ENCODE results near the gene SCN10A. TPM values are rescaled to one million over a fixed set of nuclear protein-coding genes. Genes with fewer than 3 reads are reported as not detected.
A peak's percentile ranks its signal among the peaks of the same experiment; 100 is the strongest.

SCN10A gene
- total and polyA plus RNA-seq, 11 donors: 0.05 to 0.72 (median 0.12) TPM; not detected in 1

- WGBS, 4 donors: 20 to 33% (median 30%) methylated on average over 8 of the region's 8 CpGs
- H3K36me3 ChIP-seq: no peaks in the 10 kb centered on the region
- DNase-seq (peak; percentile 53 to 83 (median 73)), ATAC-seq (peak in 3 of 4 donors; percentile 80 to 92 (median 84))
- TF ChIP-seq CTCF (IDR thresholded peaks at IDR 0.05): no peak
- TF ChIP-seq POLR2A (IDR thresholded peaks at IDR 0.05): no peak
- peaks cover 0 to 18% (median 10%) of the 10 kb centered on the region in 12 donors for H3K4me1 ChIP-seq
- H3K4me3 ChIP-seq: no peak overlapping the region
- no peaks in the 10 kb centered on the region for H3K27me3 ChIP-seq
- peak overlapping the region in 7 of 12 donors; percentile 1 to 58 (median 52) for H3K27ac ChIP-seq
- intact Hi-C loops (cut with DNase I): no loop called here
- no peaks in the 10 kb centered on the region for H3K9me3 ChIP-seq
Observed at GRCh38 chr3:38834110-38834509, 18.1 kb upstream of the SCN10A start.

GRCh38 chr3:38829404-38829803, 13.4 kb upstream of the SCN10A start:
- WGBS, 4 donors: 42 to 61% (median 54%) methylated on average over 4 to 6 of the region's 6 CpGs
- DNase-seq: peak in 2 of 5 donors; percentile 53 to 61
- H3K27ac ChIP-seq: peak overlapping the region in 3 of 12 donors; percentile 37 to 60 (median 39)

GRCh38 chr3:38828681-38829080, 12.7 kb upstream of the SCN10A start:
- Histone ChIP-seq H3K9me3 (no peaks in the 10 kb centered on the region), H3K27ac (peak overlapping the region in 1 of 12 donors; percentile 39), H3K4me1 (peaks cover 0 to 12% (median 0%) of the 10 kb centered on the region in 12 donors), H3K4me3 (no peak overlapping the region), H3K36me3 (no peaks in the 10 kb centered on the region), H3K27me3 (peaks cover 0 to 5% (median 0%) of the 10 kb centered on the region in 9 donors)
- TF ChIP-seq CTCF (IDR thresholded peaks at IDR 0.05): no peak
- no peak for TF ChIP-seq POLR2A (IDR thresholded peaks at IDR 0.05)
- WGBS, 4 donors: 82 to 88% (median 84%) methylated on average over 4 of the region's 4 CpGs
- intact Hi-C loops (cut with DNase I): loop anchor here in 1 of 10 donors (10.0 kb wide), 1 partner anchor 84 kb away; no protein-coding TSS in a partner anchor
- no peak for DNase-seq
- no peak for ATAC-seq

More at GRCh38 chr3:38829404-38829803, 13.4 kb upstream of the SCN10A start:
- no peaks in the 10 kb centered on the region for H3K9me3 ChIP-seq
- no peak for TF ChIP-seq CTCF (IDR thresholded peaks at IDR 0.05)
- TF ChIP-seq POLR2A (IDR thresholded peaks at IDR 0.05): no peak
- no peak overlapping the region for H3K4me3 ChIP-seq
- no peaks in the 10 kb centered on the region for H3K36me3 ChIP-seq
- H3K4me1 ChIP-seq: peaks cover 0 to 17% (median 6%) of the 10 kb centered on the region in 12 donors
- intact Hi-C loops (cut with DNase I): loop anchor here in 1 of 10 donors (10.0 kb wide), 1 partner anchor 85 kb away; no protein-coding TSS in a partner anchor
- ATAC-seq: peak in 3 of 4 donors; percentile 82 to 93 (median 91)
- H3K27me3 ChIP-seq: no peaks in the 10 kb centered on the region

DNA sequence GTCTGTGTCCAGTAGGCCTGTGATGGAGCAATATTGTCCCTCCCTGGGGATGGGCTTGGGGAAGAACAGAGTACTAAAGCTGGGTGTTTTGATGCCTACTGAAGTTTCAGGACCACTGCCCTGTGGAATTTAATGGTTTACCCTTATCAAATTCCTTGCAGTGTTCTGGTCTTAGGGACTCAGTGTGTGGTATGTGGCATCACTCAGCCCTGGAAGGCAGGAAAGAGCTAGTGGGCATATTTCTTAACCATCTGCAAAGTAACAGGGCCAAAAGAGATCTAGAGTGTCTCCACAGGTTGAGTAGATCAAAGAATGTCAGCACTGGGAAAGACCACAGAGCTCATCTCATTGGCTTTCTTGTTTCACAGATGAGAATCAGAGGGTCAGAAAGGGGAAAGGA, 11.8 kb upstream of the SCN10A start:
- Histone ChIP-seq H3K9me3 (no peaks in the 10 kb centered on the region), H3K27ac (no peak overlapping the region), H3K4me3 (no peak overlapping the region), H3K27me3 (peaks cover 0 to 6% (median 0%) of the 10 kb centered on the region in 9 donors), H3K36me3 (no peaks in the 10 kb centered on the region), H3K4me1 (peaks cover 0 to 12% (median 0%) of the 10 kb centered on the region in 12 donors)
- intact Hi-C loops (cut with DNase I): loop anchor here in 1 of 10 donors (10.0 kb wide), 1 partner anchor 83 kb away; no protein-coding TSS in a partner anchor
- no peak for DNase-seq
- ATAC-seq: no peak
- TF ChIP-seq CTCF (IDR thresholded peaks at IDR 0.05) (no peak), POLR2A (IDR thresholded peaks at IDR 0.05) (no peak)
